K562 (cell line): ENCODE measurements around the gene COL23A1. TPM values are rescaled to one million over a fixed set of nuclear protein-coding genes. Genes with fewer than 3 reads are reported as not detected.

ENCODE experiments used
- ATAC-seq: fragments of 200-7000 bp; cut with Tn5 transposase; 3 replicates; pipeline ENCODE4 v1.9.1; 2020; ENCODE audit warnings: moderate library complexity
- BruUV-seq: library from RNA; stranded (reverse); fragments of 400-500 nt; replicated peaks from 2 replicates; lab custom pipeline; 2021; lab: Mats Ljungman, UMichigan
- CTCF ChIA-PET: fragments of 300-600 bp; formaldehyde crosslinking; extraction: SDS; loops from one replicate; lab custom pipeline; 2021; ENCODE audit warnings: low intra/inter-chr PET ratio; lab: Yijun Ruan, JAX
- POLR2A ChIA-PET: fragments of 300-600, 350-650 bp; sonication (Branson Sonifier 250); formaldehyde crosslinking; extraction: SDS; loops from one replicate; lab custom pipeline; 2021; ENCODE audit warnings: antibody characterized with exemption, inconsistent platforms; lab: Yijun Ruan, JAX
- DNase-seq, 4 experiments: peaks; one replicate each; pipeline versions ENCODE4 v3.0.0 to v3.0.0-alpha.2; 2011 to 2018; ENCODE audit warnings: low spot score in 3 of 4, mixed read lengths in 3 of 4; ENCODE audit errors: extremely low read depth in 1 of 4
- FAIRE-seq: peaks from 2 replicates; lab custom pipeline; 2011; peaks lifted over from hg19 to GRCh38; lab: Jason Lieb, UNC
- H2AFZ ChIP-seq: 2 replicates; pipeline ENCODE4 v1.6.0; 2011; ENCODE audit warnings: low read depth, low read length, control low read depth, inconsistent platforms
- H3K27ac ChIP-seq: fragments of 200-600 bp; 3 replicates; pipeline ENCODE4 v1.8.0; 2011; ENCODE audit warnings: low read depth, mild to moderate bottlenecking, control low read depth, inconsistent platforms, low read length, moderate library complexity, mixed read lengths; ENCODE audit errors: extremely low read depth
- H3K27me3 ChIP-seq, 2 experiments: fragments of 300-600 bp in 1 of 2; 2 replicates in 1 of 2; 3 replicates in 1 of 2; pipeline versions ENCODE4 v1.6.0 to v1.8.0; 2011; ENCODE audit warnings: inconsistent platforms in 2 of 2, low read length in 2 of 2, mild to moderate bottlenecking in 1 of 2, mixed read lengths in 1 of 2, moderate library complexity in 1 of 2; ENCODE audit not compliant: control insufficient read depth in 2 of 2, insufficient read depth in 2 of 2
- H3K36me3 ChIP-seq: fragments of 300-600 bp; 3 replicates; pipeline ENCODE4 v1.8.0; 2011; ENCODE audit warnings: mild to moderate bottlenecking, low read length, inconsistent platforms; ENCODE audit not compliant: control insufficient read depth, insufficient read depth
- H3K4me1 ChIP-seq, 2 experiments: fragments of 200-600 bp in 1 of 2; replicated peaks in 1 of 2; 2 replicates in 1 of 2; 3 replicates in 1 of 2; pipeline versions ENCODE4 v1.5.1 to v1.8.0; 2011; ENCODE audit warnings: inconsistent platforms in 2 of 2, low read length in 2 of 2, mild to moderate bottlenecking in 1 of 2, mixed read lengths in 1 of 2, moderate library complexity in 1 of 2; ENCODE audit not compliant: control insufficient read depth in 2 of 2, insufficient read depth in 2 of 2
- H3K4me2 ChIP-seq: 2 replicates; pipeline ENCODE4 v1.6.1; 2011; ENCODE audit warnings: low read length, control low read depth, inconsistent platforms, mixed read lengths; ENCODE audit not compliant: insufficient read depth
- H3K4me3 ChIP-seq: fragments of 200-600 bp; sonication (generic), shearing (Covaris generic); 2 replicates; pipeline ENCODE4 v1.5.1; 2016; ENCODE audit warnings: control low read depth, inconsistent platforms
- H3K79me2 ChIP-seq: fragments of 200-600 bp; 3 replicates; pipeline ENCODE4 v1.8.0; 2011; ENCODE audit warnings: low read length, inconsistent platforms; ENCODE audit not compliant: control insufficient read depth, insufficient read depth
- H3K9ac ChIP-seq, 2 experiments: 2 replicates each; pipeline versions ENCODE4 v1.6.0 to v1.6.1; 2011; ENCODE audit warnings: low read depth in 2 of 2, low read length in 2 of 2, control low read depth in 1 of 2, inconsistent platforms in 1 of 2, mild to moderate bottlenecking in 1 of 2, mixed read lengths in 1 of 2; ENCODE audit not compliant: insufficient read depth in 1 of 2
- H3K9me1 ChIP-seq: one replicate; pipeline ENCODE4 v1.6.0; 2011; ENCODE audit warnings: inconsistent platforms, mild to moderate bottlenecking, low read length, moderate library complexity; ENCODE audit not compliant: control insufficient read depth, insufficient read depth
- H3K9me3 ChIP-seq: replicated peaks from 2 replicates; pipeline ENCODE4 v1.5.1; 2011; ENCODE audit warnings: low read depth, low read length, inconsistent platforms; ENCODE audit not compliant: control insufficient read depth, insufficient read depth
- H4K20me1 ChIP-seq: replicated peaks from 2 replicates; pipeline ENCODE4 v1.6.1; 2011; ENCODE audit warnings: low read length, inconsistent platforms, mixed read lengths; ENCODE audit not compliant: control insufficient read depth, insufficient read depth
- ETS2 ChIP-seq: IDR thresholded peaks from 2 replicates; pipeline ENCODE4 v1.6.1; 2016; ENCODE audit warnings: borderline replicate concordance, missing genetic modification characterization, mild to moderate bottlenecking, moderate library complexity, missing compliant biosample characterization; ENCODE audit not compliant: poor library complexity, severe bottlenecking
- FOXK2 ChIP-seq, 2 experiments: fragments of 450-650 bp; IDR thresholded peaks in 1 of 2; conservative IDR thresholded peaks in 1 of 2; 2 replicates each; pipeline ENCODE4 v1.6.1; 2016; ENCODE audit warnings: low read depth in 2 of 2, mild to moderate bottlenecking in 1 of 2
- FOXM1 ChIP-seq, 2 experiments: fragments of 450-650 bp in 1 of 2; sonication (generic) in 1 of 2; formaldehyde crosslinking in 1 of 2; IDR thresholded peaks; 2 replicates each; pipeline versions ENCODE4 v1.6.1 to v1.9.0; 2017 to 2022; ENCODE audit warnings: low read depth in 2 of 2, mild to moderate bottlenecking in 2 of 2, missing genetic modification reagents in 1 of 2, moderate library complexity in 1 of 2
- HDAC8 ChIP-seq: fragments of 450-650 bp; IDR thresholded peaks from 2 replicates; pipeline ENCODE4 v1.6.1; 2016; ENCODE audit warnings: mild to moderate bottlenecking, missing genetic modification characterization, moderate library complexity, missing compliant biosample characterization
- KLF6 ChIP-seq: fragments of 250-450 bp; sonication (Bioruptor Pico); IDR thresholded peaks from 2 replicates; pipeline ENCODE4 v1.4.0; 2020; ENCODE audit warnings: mild to moderate bottlenecking, moderate library complexity, borderline replicate concordance
- SNRNP70 ChIP-seq: fragments of 200-400 bp; formaldehyde crosslinking; optimal IDR thresholded peaks from 2 replicates; pipeline ENCODE3; 2017; ENCODE audit warnings: low read depth, low read length
- ZEB2 ChIP-seq: fragments of 450-650 bp; IDR thresholded peaks from 2 replicates; pipeline ENCODE4 v1.6.1; 2016
- WGBS: fragments of 100-300 bp; shearing (Covaris generic); methylation state at CpG from one replicate; pipeline ENCODE4 v1.1.6; 2016; ENCODE audit warnings: low coverage, mixed read lengths; ENCODE audit not compliant: insufficient coverage; ENCODE audit errors: missing lambda C conversion rate; 5-methylcytosine and 5-hydroxymethylcytosine counted together
- in situ Hi-C: fragments of 300-500 bp; cut with MboI; formaldehyde crosslinking; loops from 4 replicates; pipeline ENCODE4 v1.15.0; 2018; ENCODE audit warnings: inconsistent platforms, mixed read lengths
- intact Hi-C: fragments of 100-400 bp; cut with micrococcal nuclease; formaldehyde crosslinking; loops from 2 replicates; pipeline ENCODE4 v1.14.2; 2022
- polyA plus RNA-seq, 8 experiments: library from polyadenylated mRNA; depleted of rRNA in 4 of 8; stranded (reverse) in 5 of 8; unstranded in 3 of 8; fragments of >200 nt; fragmentation: Nextera tagmentation in 2 of 8; fragmentation: Illumina TruSeq in 1 of 8; extraction: Ambion mirVana in 2 of 8; extraction: Trizol in 1 of 8; gene quantifications; 2 replicates each; pipeline versions ENCODE4 v1.2.1 to v1.2.3, GENCODE V29; 2011 to 2014; ENCODE audit warnings: inconsistent platforms in 1 of 8, missing spikeins in 1 of 8
- total RNA-seq, 7 experiments: library from RNA; depleted of rRNA in 6 of 7; stranded (reverse); fragments of >200 nt in 6 of 7; fragmentation: Illumina TruSeq in 2 of 7; extraction: Trizol in 2 of 7; gene quantifications; 2 replicates each; pipeline versions ENCODE4 v1.2.1 to v1.2.3, GENCODE V29; 2011 to 2021; ENCODE audit warnings: low replicate concordance in 1 of 7
- TF ChIP-seq, protein P1 (sequence below): sonication (generic); formaldehyde crosslinking; IDR thresholded peaks from 2 replicates; pipeline ENCODE4 v1.8.1; 2022; ENCODE audit warnings: missing genetic modification reagents
- TF ChIP-seq, protein P2 (sequence below): fragments of 200-400 bp; formaldehyde crosslinking; IDR thresholded peaks from 2 replicates; pipeline ENCODE4 v1.6.1; 2017; ENCODE audit warnings: mild to moderate bottlenecking, low read depth, low read length, moderate library complexity

COL23A1 gene
- total and polyA plus RNA-seq, 9 of the 15 experiments (the other 6 are each of a cell fraction or from before 2014, with no cell fraction given): 0.09 TPM; not detected in 8

DNA sequence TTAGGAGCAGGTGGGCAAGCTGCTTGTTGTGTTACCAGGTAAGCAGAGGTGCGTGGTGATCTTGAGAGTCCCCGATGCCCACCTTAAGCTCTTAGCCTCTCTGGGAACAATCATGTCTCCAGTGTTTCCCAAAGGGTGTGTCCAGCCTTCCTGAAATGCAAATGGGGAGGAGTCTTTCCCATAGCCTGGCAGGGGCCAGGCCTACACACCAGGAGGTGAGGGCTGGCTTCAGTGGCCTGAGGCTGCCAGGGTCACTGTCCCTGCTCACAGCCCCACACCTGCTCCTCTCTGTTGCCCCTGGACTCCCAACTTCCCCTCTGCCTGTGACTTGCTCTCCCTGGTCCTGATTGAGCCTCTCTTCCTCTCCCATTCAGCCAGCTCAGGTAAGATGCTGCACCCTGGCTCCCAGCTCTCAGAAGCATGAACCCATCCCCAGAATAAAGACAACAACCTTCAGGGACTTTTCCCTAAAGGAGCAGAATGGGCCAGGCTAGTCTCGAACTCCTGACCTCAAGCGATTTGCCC, 291.8 kb downstream of the COL23A1 start:
- no peak overlapping the region for H3K9ac ChIP-seq
- H2AFZ ChIP-seq: no peak overlapping the region
- H3K79me2 ChIP-seq: no peaks in the 10 kb centered on the region
- no peaks in the 10 kb centered on the region for H4K20me1 ChIP-seq
- CTCF ChIA-PET: no interaction called here
- ATAC-seq: no peak
- H3K27me3 ChIP-seq: peaks cover 2 to 35% of the 10 kb centered on the region in 2 experiments; a peak in 4 of 5 replicates
- intact Hi-C loops (no loop called here), in situ Hi-C loops (loop anchor here (10.0 to 25.0 kb wide), 2 partner anchors 539 to 1196 kb away; no protein-coding TSS in a partner anchor)
- DNase-seq: no peak
- no peak for FAIRE-seq
- H3K4me2 ChIP-seq: no peak overlapping the region
- WGBS: 6% methylated on average over 4 of the region's 4 CpGs
- POLR2A ChIA-PET: interaction anchor here (0.6 kb wide), 1 partner anchor 226 kb away, joined by 4 read pairs; no protein-coding TSS in a partner anchor
- H3K4me1 ChIP-seq: no peaks in the 10 kb centered on the region
- no peak overlapping the region for H3K27ac ChIP-seq
- H3K9me3 ChIP-seq: no peaks in the 10 kb centered on the region
- no peaks in the 10 kb centered on the region for H3K9me1 ChIP-seq
- no peak for TF ChIP-seq HDAC8 (tag)
- TF ChIP-seq FOXM1 (IDR thresholded peaks at IDR 0.05; ENCODE audit: low read depth): no peak
- TF ChIP-seq FOXM1 (CRISPR knock-in tag; IDR thresholded peaks at IDR 0.05; ENCODE audit: low read depth): no peak
- no peak for TF ChIP-seq ETS2 (tag)
- no peak for TF ChIP-seq FOXK2 (conservative IDR thresholded peaks at IDR 0.05 in 1 of 2, IDR thresholded peaks at IDR 0.05 in 1 of 2; ENCODE audit: low read depth in 2 of 2)
- TF ChIP-seq ZEB2: no peak
- no peak for TF ChIP-seq KLF6
- TF ChIP-seq, protein P1, sequence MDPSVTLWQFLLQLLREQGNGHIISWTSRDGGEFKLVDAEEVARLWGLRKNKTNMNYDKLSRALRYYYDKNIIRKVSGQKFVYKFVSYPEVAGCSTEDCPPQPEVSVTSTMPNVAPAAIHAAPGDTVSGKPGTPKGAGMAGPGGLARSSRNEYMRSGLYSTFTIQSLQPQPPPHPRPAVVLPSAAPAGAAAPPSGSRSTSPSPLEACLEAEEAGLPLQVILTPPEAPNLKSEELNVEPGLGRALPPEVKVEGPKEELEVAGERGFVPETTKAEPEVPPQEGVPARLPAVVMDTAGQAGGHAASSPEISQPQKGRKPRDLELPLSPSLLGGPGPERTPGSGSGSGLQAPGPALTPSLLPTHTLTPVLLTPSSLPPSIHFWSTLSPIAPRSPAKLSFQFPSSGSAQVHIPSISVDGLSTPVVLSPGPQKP (CRISPR knock-in tag): no peak
- no peak for TF ChIP-seq SNRNP70
- TF ChIP-seq, protein P2, sequence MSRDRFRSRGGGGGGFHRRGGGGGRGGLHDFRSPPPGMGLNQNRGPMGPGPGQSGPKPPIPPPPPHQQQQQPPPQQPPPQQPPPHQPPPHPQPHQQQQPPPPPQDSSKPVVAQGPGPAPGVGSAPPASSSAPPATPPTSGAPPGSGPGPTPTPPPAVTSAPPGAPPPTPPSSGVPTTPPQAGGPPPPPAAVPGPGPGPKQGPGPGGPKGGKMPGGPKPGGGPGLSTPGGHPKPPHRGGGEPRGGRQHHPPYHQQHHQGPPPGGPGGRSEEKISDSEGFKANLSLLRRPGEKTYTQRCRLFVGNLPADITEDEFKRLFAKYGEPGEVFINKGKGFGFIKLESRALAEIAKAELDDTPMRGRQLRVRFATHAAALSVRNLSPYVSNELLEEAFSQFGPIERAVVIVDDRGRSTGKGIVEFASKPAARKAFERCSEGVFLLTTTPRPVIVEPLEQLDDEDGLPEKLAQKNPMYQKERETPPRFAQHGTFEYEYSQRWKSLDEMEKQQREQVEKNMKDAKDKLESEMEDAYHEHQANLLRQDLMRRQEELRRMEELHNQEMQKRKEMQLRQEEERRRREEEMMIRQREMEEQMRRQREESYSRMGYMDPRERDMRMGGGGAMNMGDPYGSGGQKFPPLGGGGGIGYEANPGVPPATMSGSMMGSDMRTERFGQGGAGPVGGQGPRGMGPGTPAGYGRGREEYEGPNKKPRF: no peak
- no TSS peak for BruUV-seq
- no peaks in the 10 kb centered on the region for H3K36me3 ChIP-seq
- no peak overlapping the region for H3K4me3 ChIP-seq
